ENCODE data around the gene LZTFL1.

GRCh38 chr3:45872569-45872968 is 30.6 kb upstream of the LZTFL1 start:
- TF ChIP-seq, protein P1, sequence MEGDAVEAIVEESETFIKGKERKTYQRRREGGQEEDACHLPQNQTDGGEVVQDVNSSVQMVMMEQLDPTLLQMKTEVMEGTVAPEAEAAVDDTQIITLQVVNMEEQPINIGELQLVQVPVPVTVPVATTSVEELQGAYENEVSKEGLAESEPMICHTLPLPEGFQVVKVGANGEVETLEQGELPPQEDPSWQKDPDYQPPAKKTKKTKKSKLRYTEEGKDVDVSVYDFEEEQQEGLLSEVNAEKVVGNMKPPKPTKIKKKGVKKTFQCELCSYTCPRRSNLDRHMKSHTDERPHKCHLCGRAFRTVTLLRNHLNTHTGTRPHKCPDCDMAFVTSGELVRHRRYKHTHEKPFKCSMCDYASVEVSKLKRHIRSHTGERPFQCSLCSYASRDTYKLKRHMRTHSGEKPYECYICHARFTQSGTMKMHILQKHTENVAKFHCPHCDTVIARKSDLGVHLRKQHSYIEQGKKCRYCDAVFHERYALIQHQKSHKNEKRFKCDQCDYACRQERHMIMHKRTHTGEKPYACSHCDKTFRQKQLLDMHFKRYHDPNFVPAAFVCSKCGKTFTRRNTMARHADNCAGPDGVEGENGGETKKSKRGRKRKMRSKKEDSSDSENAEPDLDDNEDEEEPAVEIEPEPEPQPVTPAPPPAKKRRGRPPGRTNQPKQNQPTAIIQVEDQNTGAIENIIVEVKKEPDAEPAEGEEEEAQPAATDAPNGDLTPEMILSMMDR (IDR thresholded peaks at IDR 0.05; ENCODE audit: low read depth, low read length, poor library complexity, severe bottlenecking), result no peak
- TF ChIP-seq EZH2phosphoT487 (IDR thresholded peaks at IDR 0.05; ENCODE audit: borderline replicate concordance, low read length), result no peak

All from DOHH2 (cell line).